ENCODE data around the gene ATMIN. TPM values are rescaled to one million over a fixed set of nuclear protein-coding genes. Genes with fewer than 3 reads are reported as not detected.

Gene ATMIN
- 15.3 and 20.4 TPM in 2 replicates for polyA plus RNA-seq (2012; rRNA removed)
- polyA plus RNA-seq (2012; cell fraction: cytosol; rRNA removed), result 21.8 and 22.6 TPM in 2 replicates
- polyA plus RNA-seq (2012; cell fraction: nucleus; rRNA removed), result 8.2 and 17.5 TPM in 2 replicates

GRCh38 chr16:81035398-81035974 is at the start of gene ATMIN:
Gene ATMIN (plus strand): TSS chr16:81035842. CDS start chr16:81035871, 29 bp downstream.
- no peaks in the 10 kb centered on the region for H3K9me3 ChIP-seq
- POLR2A ChIA-PET, result interaction anchor here (0.9 to 1.2 kb wide), 3 partner anchors 28 to 365 kb away, joined by 3 to 5 read pairs (median 3); partner anchors contain the start of genes C16orf46, CENPN and CMC2
- peaks cover 0 to 13% of the 10 kb centered on the region in 2 experiments for H3K36me3 ChIP-seq (replicated peaks in 1 of 2; ENCODE audit: control insufficient read depth in 1 of 2, insufficient read depth in 2 of 2, low read length in 1 of 2)
- no peaks in the 10 kb centered on the region for H3F3A ChIP-seq (replicated peaks; ENCODE audit: insufficient read depth)
- peak within 1 kb of the TSS; percentile 57 for H3K9ac ChIP-seq
- H3K4me1 ChIP-seq (ENCODE audit: control insufficient read depth in 1 of 2, insufficient read depth in 2 of 2, low read depth in 1 of 2, low read length in 1 of 2), result peaks cover 0 to 13% of the 10 kb centered on the region in 2 experiments; a peak in 2 of 4 replicates
- H3K9me2 ChIP-seq, result no peaks in the 10 kb centered on the region
- peak within 1 kb of the TSS; percentile 67 to 86 for H3K4me3 ChIP-seq (ENCODE audit: low read depth in 2 of 2, low read length in 1 of 2)
- CTCF ChIA-PET, result interaction anchor here (0.6 to 3.1 kb wide), 37 partner anchors 9 to 1914 kb away, joined by 3 to 22 read pairs (median 4); partner anchors contain the start of genes CENPN and CMC2
- 17% methylated on average over 18 of the region's 54 CpGs for WGBS (ENCODE audit: low lambda C conversion rate)
- TF ChIP-seq CTCF (IDR thresholded peaks at IDR 0.05) (peak; percentile 98), FOXM1 (IDR thresholded peaks at IDR 0.05; ENCODE audit: low read depth) (no peak), ELF1 (IDR thresholded peaks at IDR 0.05) (no peak), SMC3 (IDR thresholded peaks at IDR 0.05; ENCODE audit: low read depth, low read length) (peak; percentile 82), SIN3A (IDR thresholded peaks at IDR 0.05; ENCODE audit: borderline replicate concordance, low read depth, low read length) (peak; percentile 64; the same call in 1 of the 2 replicates), RAD21 (IDR thresholded peaks at IDR 0.05; ENCODE audit: low read length) (peak; percentile 64), GATA2 (CRISPR knock-in tag; IDR thresholded peaks at IDR 0.05) (no peak), TAF1 (IDR thresholded peaks at IDR 0.05; ENCODE audit: borderline replicate concordance, low read depth, low read length) (peak; percentile 40; the same call in 1 of the 2 replicates), MXI1 (IDR thresholded peaks at IDR 0.05; ENCODE audit: low read depth, low read length) (0 out of 2 replicates have a peak, but pooled peaks have one; percentile 18), IRF3 (IDR thresholded peaks at IDR 0.05; ENCODE audit: low read depth, low read length) (no peak), EP300 (IDR thresholded peaks at IDR 0.05; ENCODE audit: borderline replicate concordance in 1 of 2, low read depth in 1 of 2, low read length in 1 of 2) (no peak), USF2 (IDR thresholded peaks at IDR 0.05; ENCODE audit: borderline replicate concordance, low read depth, low read length) (no peak), RXRA (IDR thresholded peaks at IDR 0.05; ENCODE audit: borderline replicate concordance, low read depth) (no peak), RCOR1 (IDR thresholded peaks at IDR 0.05; ENCODE audit: low read length) (peak; percentile 32; the same call in 1 of the 2 replicates), GABPA (IDR thresholded peaks at IDR 0.05; ENCODE audit: low read depth) (peak; percentile 70), YY1 (IDR thresholded peaks at IDR 0.05; ENCODE audit: low read depth) (peak; percentile 62), PBX3 (IDR thresholded peaks at IDR 0.05) (no peak; the same call in 1 of the 2 replicates)
- peak within 1 kb of the TSS in 1 of 2 experiments; percentile 65; a peak in 2 of 4 replicates for H3K27ac ChIP-seq (ENCODE audit: low read depth in 2 of 2, low read length in 1 of 2)
- peak within 1 kb of the TSS; percentile 66 for H2AFZ ChIP-seq (ENCODE audit: low read depth)
- H3K4me2 ChIP-seq, result peak within 1 kb of the TSS; percentile 89
- peaks cover 43% of the 10 kb centered on the region for H3K79me2 ChIP-seq (ENCODE audit: insufficient read depth)
- H4K20me1 ChIP-seq (ENCODE audit: insufficient read depth), result peaks cover 9% of the 10 kb centered on the region; the same call in 1 of the 2 replicates
- H3K27me3 ChIP-seq (ENCODE audit: insufficient read depth), result no peaks in the 10 kb centered on the region
- DNase-seq, result peak; percentile 98

Measured in SK-N-SH (cell line).